GM06990 (cell line): ENCODE measurements around the gene GLIS1.

Source experiments
- DNase-seq: peaks from one replicate; pipeline ENCODE4 v3.0.0-alpha.2; 2011; ENCODE audit not compliant: insufficient read length; ENCODE audit errors: extremely low read depth
- H3K27me3 ChIP-seq: replicated peaks from 2 replicates; pipeline ENCODE4 v1.6.0; 2011; ENCODE audit warnings: low read length; ENCODE audit not compliant: control insufficient read depth, insufficient read depth
- H3K36me3 ChIP-seq: 2 replicates; pipeline ENCODE4 v1.5.1; 2011; ENCODE audit warnings: low read length; ENCODE audit not compliant: control insufficient read depth, insufficient read depth
- H3K4me3 ChIP-seq: replicated peaks from 2 replicates; pipeline ENCODE4 v1.5.1; 2011; ENCODE audit warnings: low read depth, mild to moderate bottlenecking, control low read depth, low read length
- CTCF ChIP-seq: IDR thresholded peaks from 2 replicates; pipeline ENCODE4 v1.5.1; 2011; ENCODE audit warnings: low read length, control low read depth, mild to moderate bottlenecking, inconsistent platforms; ENCODE audit not compliant: insufficient read depth, poor library complexity, severe bottlenecking

Gene GLIS1

GRCh38 chr1:53681977-53682685 lies 56.8 kb downstream of the GLIS1 start:
- no peak for DNase-seq
- Histone ChIP-seq H3K27me3 (peaks cover 4% of the 10 kb centered on the region), H3K36me3 (no peaks in the 10 kb centered on the region), H3K4me3 (no peak overlapping the region)
- TF ChIP-seq CTCF, result peak; percentile 56

- H3K36me3 ChIP-seq, result no peaks in the 10 kb centered on the region
- no peak for DNase-seq
- peaks cover 4% of the 10 kb centered on the region for H3K27me3 ChIP-seq
- no peak overlapping the region for H3K4me3 ChIP-seq
- TF ChIP-seq CTCF, result no peak
Measured at GRCh38 chr1:53681351-53681976, 57.5 kb downstream of the GLIS1 start.

GRCh38 chr1:53680868-53681267 lies 58.1 kb downstream of the GLIS1 start:
- no peak for DNase-seq
- Histone ChIP-seq H3K36me3 (no peaks in the 10 kb centered on the region), H3K4me3 (no peak overlapping the region), H3K27me3 (peaks cover 4% of the 10 kb centered on the region)
- TF ChIP-seq CTCF, result no peak

GRCh38 chr1:53678938-53679825 lies 59.8 kb downstream of the GLIS1 start:
- Histone ChIP-seq H3K27me3 (peaks cover 4% of the 10 kb centered on the region), H3K4me3 (no peak overlapping the region), H3K36me3 (no peaks in the 10 kb centered on the region)
- no peak for DNase-seq
- TF ChIP-seq CTCF, result no peak

- Histone ChIP-seq H3K27me3 (peaks cover 4% of the 10 kb centered on the region), H3K36me3 (no peaks in the 10 kb centered on the region), H3K4me3 (no peak overlapping the region)
- DNase-seq, result no peak
- TF ChIP-seq CTCF, result no peak
Measured at GRCh38 chr1:53678507-53678906, 60.5 kb downstream of the GLIS1 start.
